HUES48 (cell line): ENCODE results near the gene FTCD.
"Not testable (repeated sequence)": the region's sequence is repeated elsewhere in the genome, so short reads cannot be mapped to it uniquely, and the experiment has no call there.

Experiments used
- H3K27ac ChIP-seq: one replicate; pipeline ENCODE4 v1.7.0; 2013; ENCODE audit warnings: low read depth, low read length, inconsistent platforms
- H3K27me3 ChIP-seq: 2 replicates; pipeline ENCODE4 v1.6.1; 2013; ENCODE audit warnings: mild to moderate bottlenecking, low read length; ENCODE audit not compliant: control insufficient read depth, insufficient read depth
- H3K36me3 ChIP-seq: 2 replicates; pipeline ENCODE4 v1.6.1; 2013; ENCODE audit warnings: low read length; ENCODE audit not compliant: control insufficient read depth, insufficient read depth
- H3K4me1 ChIP-seq: 2 replicates; pipeline ENCODE4 v1.6.1; 2013; ENCODE audit warnings: mild to moderate bottlenecking, low read length; ENCODE audit not compliant: control insufficient read depth, insufficient read depth
- H3K4me3 ChIP-seq: 2 replicates; pipeline ENCODE4 v1.5.1; 2013; ENCODE audit warnings: mild to moderate bottlenecking, low read depth, low read length
- H3K9ac ChIP-seq: 2 replicates; pipeline ENCODE4 v1.6.1; 2013; ENCODE audit warnings: mild to moderate bottlenecking, low read depth, low read length, moderate library complexity
- H3K9me3 ChIP-seq: 2 replicates; pipeline ENCODE4 v1.6.1; 2013; ENCODE audit warnings: low read length; ENCODE audit not compliant: control insufficient read depth, insufficient read depth

The FTCD gene

DNA sequence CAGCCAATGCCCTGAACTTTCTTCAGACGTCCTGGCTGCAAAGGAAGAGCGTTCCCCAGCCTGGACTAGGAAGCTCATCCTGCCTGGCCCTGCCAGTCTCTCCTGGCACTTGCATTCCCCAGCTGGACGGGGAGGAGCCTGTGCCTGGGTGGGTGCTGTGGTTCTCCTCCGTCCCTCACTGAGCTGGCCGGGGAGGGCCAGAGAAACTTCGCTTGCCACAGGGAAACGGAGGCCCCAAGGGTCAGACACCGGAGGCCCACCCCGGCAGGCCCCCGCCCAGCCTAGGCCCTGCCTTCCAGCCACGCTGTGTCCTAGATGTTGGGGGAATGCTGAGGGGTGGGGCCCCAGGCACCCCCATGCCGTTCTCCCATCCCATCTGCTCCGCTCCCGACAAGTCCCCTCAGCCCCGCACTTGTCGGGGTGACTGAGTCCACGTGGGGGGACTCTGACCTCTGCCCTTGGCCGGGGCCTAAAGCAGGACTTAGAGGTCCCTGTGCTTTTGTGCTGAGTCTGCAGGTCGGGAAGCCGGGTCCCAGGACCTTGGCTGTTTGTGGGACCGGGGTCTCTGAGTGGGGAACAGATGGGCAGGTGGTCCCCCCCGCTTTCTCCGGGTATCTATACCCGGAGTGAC is 4.8 kb downstream of the FTCD start:
- Histone ChIP-seq H3K27ac (no peak overlapping the region), H3K9ac (no peak overlapping the region), H3K9me3 (no peaks in the 10 kb centered on the region), H3K27me3 (no peaks in the 10 kb centered on the region), H3K4me3 (no peak overlapping the region), H3K4me1 (0 out of 2 replicates have a peak, but pooled peaks cover 5% of the 10 kb centered on the region), H3K36me3 (no peaks in the 10 kb centered on the region)

- H3K36me3 ChIP-seq = no peaks in the 10 kb centered on the region
- no peak overlapping the region for H3K9ac ChIP-seq
- H3K4me3 ChIP-seq = no peak overlapping the region
- H3K9me3 ChIP-seq = no peaks in the 10 kb centered on the region
- no peak overlapping the region for H3K27ac ChIP-seq
- H3K27me3 ChIP-seq = no peaks in the 10 kb centered on the region
- 0 out of 2 replicates have a peak, but pooled peaks cover 5% of the 10 kb centered on the region for H3K4me1 ChIP-seq
Measured at GRCh38 chr21:46150073-46150472, 5.3 kb downstream of the FTCD start.

DNA sequence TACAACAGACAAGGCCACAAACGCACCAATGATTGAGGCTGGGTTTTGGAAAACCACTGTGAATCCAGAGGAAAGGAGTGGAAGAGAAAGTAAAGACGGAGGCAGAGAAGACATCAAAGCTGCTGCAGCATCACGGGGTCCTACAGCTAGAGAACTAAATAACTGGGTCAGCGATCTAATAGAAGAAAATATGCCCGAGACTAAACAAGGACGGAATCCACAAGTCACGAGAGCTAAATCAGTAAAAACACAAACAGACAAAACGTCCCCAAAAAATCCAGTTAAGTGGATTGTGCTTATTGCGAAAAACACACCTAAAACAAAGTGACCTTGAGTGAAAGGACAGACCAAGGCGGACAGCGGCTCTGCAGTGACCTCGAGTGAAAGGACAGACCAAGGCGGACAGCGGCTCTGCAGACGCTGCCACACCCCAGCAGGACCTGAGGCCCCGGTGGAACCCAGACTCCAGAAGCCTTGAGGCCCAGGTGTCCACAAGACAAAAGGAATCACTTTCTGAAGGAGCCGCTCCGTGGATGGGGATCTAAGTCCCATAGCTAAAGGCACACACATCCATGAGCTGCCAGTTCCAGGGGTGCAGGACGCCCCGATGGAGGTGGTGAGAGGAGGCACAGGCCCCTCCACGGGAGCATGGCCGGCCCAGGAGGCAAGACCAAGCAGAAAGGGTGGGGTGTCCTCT is 6.0 kb downstream of the FTCD start:
- Histone ChIP-seq H3K9me3 (no peaks in the 10 kb centered on the region), H3K27ac (no peak overlapping the region), H3K9ac (no peak overlapping the region), H3K4me3 (no peak overlapping the region), H3K36me3 (no peaks in the 10 kb centered on the region), H3K27me3 (no peaks in the 10 kb centered on the region), H3K4me1 (0 out of 2 replicates have a peak, but pooled peaks cover 5% of the 10 kb centered on the region)

- Histone ChIP-seq H3K9me3 (no peaks in the 10 kb centered on the region), H3K4me1 (0 out of 2 replicates have a peak, but pooled peaks cover 4% of the 10 kb centered on the region), H3K27ac (no peak overlapping the region), H3K36me3 (no peaks in the 10 kb centered on the region), H3K27me3 (no peaks in the 10 kb centered on the region), H3K4me3 (no peak overlapping the region), H3K9ac (no peak overlapping the region)
Measured at GRCh38 chr21:46148106-46148505, 7.3 kb downstream of the FTCD start.

DNA sequence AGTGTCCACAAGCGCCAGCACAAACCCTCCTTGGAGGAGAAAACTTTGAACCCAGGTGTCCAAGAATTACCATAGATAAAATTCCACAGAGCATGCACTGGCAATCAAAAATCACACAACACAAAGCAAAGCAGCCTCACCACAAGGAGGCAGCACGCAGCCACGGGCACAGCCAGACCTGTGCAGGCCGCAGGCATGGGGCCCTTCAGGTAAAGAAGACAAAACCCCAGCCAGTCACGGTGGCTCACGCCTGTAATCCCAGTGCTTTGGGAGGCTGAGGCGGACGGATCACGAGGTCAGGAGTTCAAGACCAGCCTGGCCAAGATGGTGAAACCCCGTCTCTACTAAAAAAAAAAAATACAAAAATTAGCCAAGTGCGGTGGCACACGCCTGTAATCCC is 8.0 kb downstream of the FTCD start:
- not testable (repeated sequence) for H3K27ac ChIP-seq, H3K4me1 ChIP-seq, H3K4me3 ChIP-seq, H3K9me3 ChIP-seq, H3K27me3 ChIP-seq, H3K9ac ChIP-seq, H3K36me3 ChIP-seq

- H3K4me1 ChIP-seq = no peaks in the 10 kb centered on the region
- no peaks in the 10 kb centered on the region for H3K9me3 ChIP-seq
- H3K27me3 ChIP-seq = no peaks in the 10 kb centered on the region
- no peak overlapping the region for H3K4me3 ChIP-seq
- peak overlapping the region; percentile 20 for H3K27ac ChIP-seq
- no peaks in the 10 kb centered on the region for H3K36me3 ChIP-seq
- H3K9ac ChIP-seq = no peak overlapping the region
Measured at GRCh38 chr21:46146856-46147255, 8.5 kb downstream of the FTCD start.

DNA sequence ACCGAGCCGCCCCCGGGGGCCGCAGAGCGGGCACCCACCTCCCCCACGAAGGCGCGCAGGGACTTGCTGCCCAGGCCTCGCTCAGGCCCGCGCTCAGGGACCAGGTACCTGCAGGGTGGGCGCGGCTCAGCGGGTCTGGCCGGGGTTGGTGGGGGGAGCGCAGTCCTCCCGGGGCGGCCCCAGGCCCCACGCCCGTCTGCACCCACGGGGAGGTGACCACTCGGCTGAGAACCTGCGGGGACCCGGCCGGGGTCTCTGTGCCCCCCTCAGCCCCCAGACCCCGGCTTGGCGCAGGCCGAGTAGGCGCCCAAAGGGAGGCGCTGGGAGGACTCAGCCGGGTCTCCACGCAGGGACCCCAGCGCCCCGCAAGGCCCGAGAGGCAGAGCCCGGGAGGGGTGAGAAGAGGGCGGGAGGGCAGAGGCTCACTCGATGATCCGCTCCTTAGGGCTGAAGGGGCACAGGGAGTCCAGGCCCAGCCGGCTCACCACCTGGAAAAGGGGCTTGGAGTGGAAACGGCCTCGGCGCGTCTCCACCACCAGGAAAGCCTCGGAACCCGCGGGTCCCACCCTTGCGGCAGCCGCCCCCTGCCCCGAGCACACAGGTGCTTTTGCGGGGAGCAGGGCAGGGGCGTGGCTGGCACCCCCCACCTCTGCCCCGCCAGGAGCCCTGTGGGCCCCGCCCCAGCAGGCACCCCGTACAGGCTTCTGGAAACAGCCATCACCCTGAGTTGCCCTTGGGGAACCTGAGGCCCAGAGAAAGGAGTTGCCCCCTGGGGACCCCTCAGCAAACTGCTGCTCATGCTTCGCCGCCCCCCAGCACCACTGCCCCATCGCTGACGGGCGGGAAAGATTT is 9.3 kb downstream of the FTCD start:
- no peaks in the 10 kb centered on the region for H3K4me1 ChIP-seq
- H3K27ac ChIP-seq = no peak overlapping the region
- no peaks in the 10 kb centered on the region for H3K27me3 ChIP-seq
- H3K9me3 ChIP-seq = no peaks in the 10 kb centered on the region
- no peak overlapping the region for H3K9ac ChIP-seq
- H3K36me3 ChIP-seq = no peaks in the 10 kb centered on the region
- no peak overlapping the region for H3K4me3 ChIP-seq

GRCh38 chr21:46145159-46145839 is 10.1 kb downstream of the FTCD start:
- H3K27ac ChIP-seq = no peak overlapping the region
- H3K36me3 ChIP-seq = no peaks in the 10 kb centered on the region
- no peaks in the 10 kb centered on the region for H3K4me1 ChIP-seq

DNA sequence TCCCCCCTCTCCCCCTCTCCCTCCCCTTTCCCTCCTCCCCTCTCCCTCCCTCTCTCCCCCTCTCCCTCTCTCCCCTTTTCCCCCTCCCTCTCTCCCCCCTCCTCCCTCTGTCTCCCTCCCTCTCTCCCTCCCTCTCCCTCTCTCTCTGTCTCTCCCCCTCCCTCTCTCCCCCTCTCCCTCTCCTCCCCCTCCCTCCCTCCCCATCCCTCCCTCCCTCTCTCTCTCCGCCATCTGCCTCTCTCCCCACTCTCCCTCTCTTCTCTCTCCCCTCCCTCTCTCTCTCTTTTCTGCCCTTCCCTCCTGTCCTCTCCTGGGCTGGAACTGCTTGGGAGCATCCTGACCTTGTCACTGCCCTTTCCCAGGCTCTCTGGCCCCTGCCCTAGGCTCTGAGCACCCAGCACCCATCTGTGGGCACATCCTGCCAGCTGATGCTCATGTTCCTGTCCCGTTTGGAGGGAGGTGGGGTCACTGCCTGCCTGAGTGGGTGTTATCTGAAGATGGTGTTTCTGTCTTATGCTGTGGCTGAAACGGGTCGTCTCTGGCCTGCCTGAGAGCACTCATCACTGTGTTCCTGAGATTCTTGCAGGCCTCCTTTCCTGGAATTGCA is 10.8 kb downstream of the FTCD start:
- Histone ChIP-seq H3K4me1 (no peaks in the 10 kb centered on the region), H3K27me3 (no peaks in the 10 kb centered on the region), H3K36me3 (no peaks in the 10 kb centered on the region), H3K9ac (no peak overlapping the region), H3K4me3 (no peak overlapping the region), H3K27ac (no peak overlapping the region), H3K9me3 (no peaks in the 10 kb centered on the region)

More at GRCh38 chr21:46145159-46145839, 10.1 kb downstream of the FTCD start:
- no peaks in the 10 kb centered on the region for H3K27me3 ChIP-seq
- no peak overlapping the region for H3K9ac ChIP-seq
- H3K4me3 ChIP-seq = no peak overlapping the region
- H3K9me3 ChIP-seq = no peaks in the 10 kb centered on the region

GRCh38 chr21:46142582-46143473 is 12.6 kb downstream of the FTCD start:
- Histone ChIP-seq H3K27ac (no peak overlapping the region), H3K4me3 (no peak overlapping the region), H3K9ac (no peak overlapping the region), H3K9me3 (no peaks in the 10 kb centered on the region), H3K4me1 (no peaks in the 10 kb centered on the region), H3K27me3 (no peaks in the 10 kb centered on the region), H3K36me3 (no peaks in the 10 kb centered on the region)
